ENCODE measurements around the gene NCOR1.

DNA sequence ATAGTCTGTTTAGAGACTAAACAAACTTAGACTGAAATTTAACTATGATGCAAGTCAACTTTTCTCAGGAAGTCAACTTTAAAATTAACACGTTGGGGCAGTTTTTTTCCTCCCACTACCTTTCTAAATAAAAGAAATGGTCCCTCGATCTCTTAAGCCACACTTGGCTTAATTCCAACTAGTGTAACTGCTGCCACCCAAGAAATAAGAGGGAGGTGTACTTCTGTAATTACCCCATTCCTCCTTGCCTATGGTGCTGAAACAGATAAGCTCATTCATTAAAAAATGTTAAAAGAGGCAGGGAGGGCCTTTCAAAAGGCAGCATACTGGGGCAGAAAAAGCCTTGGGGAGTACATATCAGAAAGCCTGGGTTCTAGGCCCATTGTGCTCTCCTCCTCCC is 59.8 kb downstream of the NCOR1 start:
- TF ChIP-seq, protein P1, sequence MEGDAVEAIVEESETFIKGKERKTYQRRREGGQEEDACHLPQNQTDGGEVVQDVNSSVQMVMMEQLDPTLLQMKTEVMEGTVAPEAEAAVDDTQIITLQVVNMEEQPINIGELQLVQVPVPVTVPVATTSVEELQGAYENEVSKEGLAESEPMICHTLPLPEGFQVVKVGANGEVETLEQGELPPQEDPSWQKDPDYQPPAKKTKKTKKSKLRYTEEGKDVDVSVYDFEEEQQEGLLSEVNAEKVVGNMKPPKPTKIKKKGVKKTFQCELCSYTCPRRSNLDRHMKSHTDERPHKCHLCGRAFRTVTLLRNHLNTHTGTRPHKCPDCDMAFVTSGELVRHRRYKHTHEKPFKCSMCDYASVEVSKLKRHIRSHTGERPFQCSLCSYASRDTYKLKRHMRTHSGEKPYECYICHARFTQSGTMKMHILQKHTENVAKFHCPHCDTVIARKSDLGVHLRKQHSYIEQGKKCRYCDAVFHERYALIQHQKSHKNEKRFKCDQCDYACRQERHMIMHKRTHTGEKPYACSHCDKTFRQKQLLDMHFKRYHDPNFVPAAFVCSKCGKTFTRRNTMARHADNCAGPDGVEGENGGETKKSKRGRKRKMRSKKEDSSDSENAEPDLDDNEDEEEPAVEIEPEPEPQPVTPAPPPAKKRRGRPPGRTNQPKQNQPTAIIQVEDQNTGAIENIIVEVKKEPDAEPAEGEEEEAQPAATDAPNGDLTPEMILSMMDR (IDR thresholded peaks at IDR 0.05; ENCODE audit: low read depth, low read length) = no peak
- no peak for TF ChIP-seq EZH2phosphoT487 (IDR thresholded peaks at IDR 0.05; ENCODE audit: low read depth)
